HCT116 (cell line): Measurements from ENCODE around the gene H6PD.

ENCODE experiments used
- CBX3 ChIP-seq: IDR thresholded peaks from 2 replicates; pipeline ENCODE4 v1.6.1; 2012; ENCODE audit warnings: low read depth
- CTCF ChIP-seq, 3 experiments: fragments of 200-600 bp in 1 of 3; sonication (generic) in 1 of 3; IDR thresholded peaks in 2 of 3; conservative IDR thresholded peaks in 1 of 3; 2 replicates each; pipeline ENCODE4 v1.5.1; 2012 to 2017; ENCODE audit warnings: low read depth in 2 of 3, low read length in 2 of 3, antibody characterized with exemption in 1 of 3, borderline replicate concordance in 1 of 3, control low read depth in 1 of 3, mild to moderate bottlenecking in 1 of 3, mixed read lengths in 1 of 3, mixed run types in 1 of 3, moderate library complexity in 1 of 3; ENCODE audit not compliant: insufficient read depth in 1 of 3
- POLR2A ChIP-seq: IDR thresholded peaks from 2 replicates; pipeline ENCODE4 v1.7.0; 2011; ENCODE audit warnings: borderline replicate concordance; ENCODE audit not compliant: insufficient read depth, insufficient read length; ENCODE audit errors: extremely low read depth
- POLR2AphosphoS5 ChIP-seq: IDR thresholded peaks from 2 replicates; pipeline ENCODE4 v1.6.1; 2011; ENCODE audit warnings: mild to moderate bottlenecking, low read depth, low read length, moderate library complexity
- SIN3A ChIP-seq: IDR thresholded peaks from 2 replicates; pipeline ENCODE4 v1.6.1; 2012; ENCODE audit warnings: low read depth

- TF ChIP-seq CTCF (IDR thresholded peaks at IDR 0.05 in 2 of 3, conservative IDR thresholded peaks at IDR 0.05 in 1 of 3; ENCODE audit: borderline replicate concordance in 1 of 3, insufficient read depth in 1 of 3, low read depth in 2 of 3, low read length in 2 of 3) = no peak
- no peak for TF ChIP-seq SIN3A
- TF ChIP-seq POLR2AphosphoS5 = no peak
- TF ChIP-seq POLR2A = no peak
- no peak for TF ChIP-seq CBX3
Measured at GRCh38 chr1:9282696-9282955, 48.1 kb downstream of the H6PD start.
